GM12872 (cell line): Measurements from ENCODE around the gene MOAP1.

Source experiments
- TF ChIP-seq, protein P1 (sequence below): IDR thresholded peaks from 3 replicates; pipeline ENCODE4 v1.5.1; 2011; ENCODE audit warnings: low read depth, mild to moderate bottlenecking, low read length, moderate library complexity; ENCODE audit not compliant: insufficient read depth

The MOAP1 gene

DNA sequence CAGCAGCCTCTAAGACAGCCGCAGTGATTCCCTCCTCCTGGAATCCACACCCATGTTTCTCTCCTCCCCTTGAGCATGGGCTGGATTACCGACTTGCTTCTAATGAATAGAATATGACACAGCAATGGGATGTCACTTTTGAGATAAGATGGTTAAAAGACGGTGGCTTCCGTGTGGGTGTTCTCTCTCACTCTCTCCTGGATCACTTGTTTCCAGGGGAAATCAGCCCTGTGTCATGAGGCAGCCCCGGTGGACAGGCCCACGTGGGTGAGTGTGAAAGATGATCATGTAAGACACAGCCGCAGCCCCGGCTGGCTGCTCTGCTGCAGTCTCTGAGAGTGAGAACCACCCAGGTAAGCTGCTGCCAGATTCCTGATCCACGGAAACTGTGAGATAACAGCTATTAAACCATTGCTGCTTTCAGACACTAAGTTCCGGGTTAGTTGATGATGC lies 10.7 kb downstream of the MOAP1 start:
- TF ChIP-seq, protein P1, sequence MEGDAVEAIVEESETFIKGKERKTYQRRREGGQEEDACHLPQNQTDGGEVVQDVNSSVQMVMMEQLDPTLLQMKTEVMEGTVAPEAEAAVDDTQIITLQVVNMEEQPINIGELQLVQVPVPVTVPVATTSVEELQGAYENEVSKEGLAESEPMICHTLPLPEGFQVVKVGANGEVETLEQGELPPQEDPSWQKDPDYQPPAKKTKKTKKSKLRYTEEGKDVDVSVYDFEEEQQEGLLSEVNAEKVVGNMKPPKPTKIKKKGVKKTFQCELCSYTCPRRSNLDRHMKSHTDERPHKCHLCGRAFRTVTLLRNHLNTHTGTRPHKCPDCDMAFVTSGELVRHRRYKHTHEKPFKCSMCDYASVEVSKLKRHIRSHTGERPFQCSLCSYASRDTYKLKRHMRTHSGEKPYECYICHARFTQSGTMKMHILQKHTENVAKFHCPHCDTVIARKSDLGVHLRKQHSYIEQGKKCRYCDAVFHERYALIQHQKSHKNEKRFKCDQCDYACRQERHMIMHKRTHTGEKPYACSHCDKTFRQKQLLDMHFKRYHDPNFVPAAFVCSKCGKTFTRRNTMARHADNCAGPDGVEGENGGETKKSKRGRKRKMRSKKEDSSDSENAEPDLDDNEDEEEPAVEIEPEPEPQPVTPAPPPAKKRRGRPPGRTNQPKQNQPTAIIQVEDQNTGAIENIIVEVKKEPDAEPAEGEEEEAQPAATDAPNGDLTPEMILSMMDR: no peak

DNA sequence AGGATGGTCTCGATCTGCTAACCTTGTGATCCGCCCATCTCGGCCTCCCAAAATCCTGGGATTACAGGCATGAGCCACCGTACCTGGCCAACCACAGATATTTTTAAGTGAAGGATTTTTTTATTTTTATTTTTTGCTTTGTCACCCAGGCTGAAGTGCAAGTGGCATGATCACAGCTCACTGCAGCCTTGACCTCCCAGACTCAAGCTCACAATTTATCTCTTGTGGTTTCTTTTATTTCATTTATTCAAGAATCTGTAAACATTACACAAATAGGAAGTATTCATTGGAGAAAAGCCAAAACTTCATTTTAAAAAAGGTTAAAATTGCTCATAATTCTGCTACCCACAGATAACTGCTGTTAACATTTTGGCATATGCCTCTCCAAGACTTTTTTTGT lies 13.3 kb downstream of the MOAP1 start:
- TF ChIP-seq, protein P1: no peak

DNA sequence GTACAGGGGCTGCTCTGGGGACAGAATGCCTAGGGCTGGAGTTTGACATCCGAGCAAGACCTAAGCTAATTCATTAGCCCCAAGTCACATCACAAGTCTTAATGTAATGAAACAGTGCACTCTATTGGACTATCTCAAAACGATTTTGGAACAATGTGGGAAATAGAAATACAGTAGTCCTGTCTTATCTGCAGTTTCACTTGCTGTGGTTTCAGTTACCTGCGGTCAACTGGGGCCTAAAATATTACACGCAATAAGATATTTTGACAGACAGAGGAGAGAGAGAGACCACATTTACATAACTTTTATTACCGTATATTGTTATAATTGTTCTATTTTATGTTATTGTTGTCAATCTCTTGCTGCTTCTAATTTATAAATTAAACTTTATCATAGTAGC lies 21.1 kb downstream of the MOAP1 start:
- TF ChIP-seq, protein P1: peak; percentile 33; the same call in 1 of the 3 replicates

DNA sequence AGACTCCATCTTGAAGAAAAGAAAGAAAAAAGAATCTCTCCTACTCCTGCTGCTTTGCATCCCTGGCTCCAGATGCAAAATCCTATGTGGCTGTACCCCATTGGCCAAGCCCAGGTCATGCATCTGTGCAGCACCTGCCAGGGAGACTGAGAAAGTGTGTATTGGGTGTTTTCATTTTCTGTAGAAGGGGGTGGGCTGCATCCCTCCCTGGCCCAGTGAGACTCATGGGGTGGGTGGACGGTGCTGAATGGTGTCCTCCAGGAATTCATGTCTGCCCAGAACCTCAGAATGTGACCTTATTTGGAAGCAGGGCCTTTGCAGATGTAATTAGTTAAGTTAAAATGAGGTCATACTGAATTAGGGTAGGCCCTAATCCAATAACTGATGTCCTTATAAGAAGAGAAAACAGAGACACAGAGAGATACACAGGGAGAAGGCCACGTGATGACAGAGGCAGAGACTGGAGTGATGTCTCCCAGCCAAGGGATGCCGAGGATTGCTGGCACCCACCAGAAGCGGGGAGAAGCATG lies 23.2 kb downstream of the MOAP1 start:
- TF ChIP-seq, protein P1: no peak

DNA sequence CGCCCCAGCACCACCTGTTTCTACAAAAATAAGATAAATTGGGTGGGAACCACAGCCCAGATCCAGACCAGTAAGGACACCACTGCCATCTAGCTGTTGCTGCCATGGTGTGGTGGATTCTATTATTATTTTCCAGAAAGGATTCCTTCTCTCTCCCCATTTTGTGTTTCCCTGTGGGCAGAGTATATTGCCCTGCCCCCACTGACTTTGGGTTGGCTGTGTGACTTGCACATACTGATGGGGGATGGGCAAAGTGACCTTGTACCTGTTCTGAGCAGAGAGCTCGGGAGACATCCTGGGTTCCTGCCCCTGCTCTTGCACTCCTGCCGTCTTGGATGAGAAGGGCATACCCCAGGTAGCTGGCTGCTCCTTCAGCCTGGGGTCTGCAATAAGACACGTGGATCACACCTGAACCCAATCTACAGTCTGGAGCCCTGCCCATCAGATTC lies 24.3 kb downstream of the MOAP1 start:
- TF ChIP-seq, protein P1: peak; percentile 52; the same call in 2 of the 3 replicates

DNA sequence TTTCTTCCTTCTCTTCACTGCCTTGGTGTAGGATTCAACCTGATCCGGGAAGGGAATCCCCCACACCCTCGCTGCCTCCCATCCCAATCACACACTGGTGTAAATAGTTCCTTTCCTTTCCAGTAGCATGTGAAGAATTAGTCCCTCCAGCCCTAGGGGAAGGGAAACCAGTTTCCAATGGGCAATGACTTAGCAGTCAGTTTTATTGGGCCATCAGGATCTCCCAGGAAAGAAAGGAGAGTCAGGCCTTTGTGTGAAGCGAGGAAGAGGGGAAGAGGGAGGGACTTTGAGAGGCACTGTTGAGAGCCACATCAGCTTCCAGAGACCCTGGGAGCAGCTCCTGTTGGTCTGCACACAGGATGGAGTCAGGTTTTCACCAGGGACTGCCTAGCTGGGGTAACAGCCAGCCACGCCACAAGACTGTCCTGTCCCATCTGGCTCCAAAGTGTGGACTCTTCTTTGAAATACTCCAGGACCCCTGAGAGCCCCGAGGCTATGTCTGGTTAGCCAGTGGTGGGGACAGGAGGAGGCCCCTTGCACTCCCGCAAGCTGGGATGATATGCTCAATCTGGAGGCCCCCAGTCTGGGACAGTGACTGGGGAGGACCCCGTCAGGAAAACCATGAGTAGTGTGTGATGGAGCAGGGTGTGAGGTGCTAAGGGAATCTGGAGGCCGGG lies 27.9 kb downstream of the MOAP1 start:
- TF ChIP-seq, protein P1: no peak

DNA sequence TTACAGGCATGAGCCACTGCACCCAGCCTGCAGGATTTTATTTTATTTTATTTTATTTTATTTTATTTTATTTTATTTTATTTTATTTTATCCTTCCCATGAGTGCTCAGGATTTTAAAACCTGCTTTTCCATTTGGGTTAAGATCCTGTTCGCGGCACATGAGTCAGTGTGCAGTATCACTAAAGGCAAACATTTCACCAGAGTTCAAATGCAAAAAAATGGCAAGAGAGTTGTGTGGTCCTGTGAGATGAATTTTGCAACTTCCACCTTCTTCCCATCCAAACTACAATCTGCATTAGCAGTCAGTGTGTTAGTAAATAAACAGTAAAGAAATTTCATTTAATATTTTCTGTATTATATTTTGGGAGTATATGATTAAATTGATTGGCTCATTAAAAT lies 29.0 kb downstream of the MOAP1 start:
- TF ChIP-seq, protein P1: no peak
